HG03457 (cell line): ENCODE data around the gene APOB.

Source experiments
- ATAC-seq: cut with Tn5 transposase; IDR thresholded peaks from one replicate; pipeline ENCODE4 v1.9.1; 2021; ENCODE audit warnings: moderate number of reproducible peaks; ENCODE audit not compliant: unreplicated experiment

APOB gene

GRCh38 chr2:21047141-21048009 lies 3.5 kb upstream of the APOB start:
- ATAC-seq = no peak

GRCh38 chr2:21046506-21046905 lies 2.6 kb upstream of the APOB start:
- no peak for ATAC-seq

DNA sequence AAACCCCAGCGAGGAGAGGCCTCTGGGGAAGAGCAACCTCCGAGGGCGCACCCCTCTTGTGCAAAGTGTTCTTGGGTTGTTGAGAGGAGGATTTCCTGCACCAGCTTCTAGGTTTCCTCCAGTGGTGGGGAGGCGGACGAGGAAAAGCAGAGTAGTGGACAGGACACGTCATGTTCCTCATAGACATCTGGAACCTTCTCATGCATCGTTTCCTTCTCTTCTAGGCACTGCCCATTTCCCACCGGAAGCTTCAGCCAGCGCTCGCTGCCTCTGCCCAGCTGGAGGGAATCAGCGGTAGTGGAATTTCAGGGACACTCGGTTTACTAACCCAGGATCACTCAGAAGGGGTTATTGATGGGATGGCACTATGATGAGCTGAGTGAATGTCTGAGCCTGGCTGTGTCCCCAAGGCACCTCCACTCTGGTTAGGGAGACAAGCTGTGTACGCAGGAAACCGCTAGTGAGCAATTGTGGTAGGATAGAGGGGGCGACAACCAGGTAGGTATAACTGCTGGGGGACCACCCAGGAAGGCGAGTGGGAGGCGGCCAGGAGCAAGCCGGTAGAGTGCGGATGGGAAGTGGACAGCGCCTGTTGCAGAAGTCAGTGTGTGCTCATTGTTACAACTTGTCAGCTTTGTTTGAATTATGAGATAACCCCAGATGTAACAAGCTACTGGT lies 960 bp upstream of the APOB start:
- no peak for ATAC-seq

- no peak for ATAC-seq
Observed at GRCh38 chr2:21042958-21043743, 722 bp downstream of the APOB start.

GRCh38 chr2:21042708-21042957 lies 1.2 kb downstream of the APOB start:
- ATAC-seq = no peak

DNA sequence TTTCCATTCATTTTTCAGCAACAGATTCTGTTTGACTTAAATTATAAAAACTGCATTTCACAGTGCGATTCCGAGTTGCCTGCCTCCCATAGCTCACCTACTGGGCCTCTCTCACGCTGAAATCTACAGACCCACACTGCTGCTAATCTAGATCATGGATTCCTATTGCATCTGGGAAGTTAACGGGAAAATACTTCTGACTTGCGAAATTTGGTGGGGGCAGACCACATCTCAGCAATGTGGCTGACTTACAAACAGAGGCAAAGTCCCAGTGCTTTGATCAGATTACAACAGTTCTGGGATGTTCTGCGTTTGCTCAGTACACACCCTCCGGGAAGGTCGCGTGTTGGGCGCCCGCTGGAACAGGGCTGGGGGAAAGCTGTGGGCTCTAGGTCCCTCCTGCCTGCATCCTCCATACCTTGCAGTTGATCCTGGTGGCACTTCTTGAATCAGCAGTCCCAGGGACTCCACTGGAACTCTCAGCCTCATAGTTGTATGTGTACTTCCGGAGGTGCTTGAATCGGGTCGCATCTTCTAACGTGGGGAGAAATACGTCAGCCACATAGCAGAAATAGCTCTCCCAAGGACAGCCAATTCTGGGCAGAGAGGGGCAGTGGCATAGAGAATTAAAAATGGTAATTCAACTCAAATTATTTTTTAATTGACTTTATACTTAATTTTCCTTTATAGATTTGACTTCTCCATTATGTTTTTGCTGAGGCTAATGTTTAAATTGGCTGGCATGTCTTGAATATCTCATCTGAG lies 1.7 kb downstream of the APOB start:
- no peak for ATAC-seq

- ATAC-seq = no peak
Observed at GRCh38 chr2:21041462-21041861, 2.4 kb downstream of the APOB start.

- ATAC-seq = no peak
Observed at GRCh38 chr2:21040468-21041377, 3.1 kb downstream of the APOB start.

DNA sequence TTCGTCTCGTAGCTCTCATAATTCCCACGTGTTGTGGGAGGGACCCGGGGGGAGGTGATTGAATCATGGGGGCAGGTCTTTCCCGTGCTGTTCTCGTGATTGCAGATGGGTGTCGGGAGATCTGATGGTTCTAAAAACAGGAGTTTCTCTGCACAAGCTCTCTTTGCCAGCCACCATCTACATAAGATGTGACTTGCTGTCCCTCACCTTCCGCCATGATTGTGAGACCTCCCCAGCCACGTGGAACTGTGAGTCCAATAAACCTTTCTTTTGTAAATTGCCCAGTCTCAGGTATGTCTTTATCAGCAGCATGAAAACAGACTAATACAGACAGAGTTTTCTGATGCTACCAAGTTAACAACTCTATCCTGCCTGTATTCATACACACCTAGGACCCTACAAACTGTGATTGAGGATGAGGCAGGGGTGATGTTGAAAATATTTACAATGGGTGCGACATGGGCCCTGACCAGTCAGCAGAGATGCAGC lies 3.9 kb downstream of the APOB start:
- ATAC-seq = no peak

GRCh38 chr2:21039080-21039556 lies 4.8 kb downstream of the APOB start:
- ATAC-seq = no peak

DNA sequence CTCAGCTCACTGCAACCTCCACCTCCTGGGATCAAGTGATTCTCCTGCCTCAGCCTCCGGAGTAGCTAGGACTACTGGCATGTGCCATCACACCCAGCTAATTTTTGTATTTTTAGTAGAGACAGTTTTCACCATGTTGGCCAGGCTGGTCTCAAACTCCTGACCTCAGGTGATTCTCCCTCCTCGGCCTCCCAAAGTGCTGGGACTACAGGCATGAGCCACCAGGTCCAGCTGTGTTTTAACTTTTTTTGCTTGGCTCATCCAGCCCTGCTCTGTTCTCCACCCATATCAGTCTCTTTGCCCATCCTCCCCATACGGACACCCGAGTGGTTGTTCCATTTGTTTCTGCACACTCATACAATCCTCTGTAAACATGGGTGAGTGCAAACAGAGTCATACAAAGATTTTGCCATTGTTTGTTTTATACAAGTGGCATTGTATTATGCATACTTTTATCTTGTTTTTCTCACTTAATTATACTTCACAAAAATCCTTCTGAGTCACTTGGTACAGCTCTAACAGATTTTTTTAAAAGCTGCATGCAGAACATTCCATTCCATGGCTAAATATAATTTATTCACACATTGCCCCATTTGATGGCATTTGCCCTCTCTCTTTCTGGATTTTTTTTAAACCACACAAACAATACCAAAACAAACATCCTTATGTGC lies 5.3 kb downstream of the APOB start:
- no peak for ATAC-seq

- no peak for ATAC-seq
Observed at GRCh38 chr2:21037671-21038108, 6.2 kb downstream of the APOB start.

GRCh38 chr2:21036708-21037670 lies 6.9 kb downstream of the APOB start:
- no peak for ATAC-seq

DNA sequence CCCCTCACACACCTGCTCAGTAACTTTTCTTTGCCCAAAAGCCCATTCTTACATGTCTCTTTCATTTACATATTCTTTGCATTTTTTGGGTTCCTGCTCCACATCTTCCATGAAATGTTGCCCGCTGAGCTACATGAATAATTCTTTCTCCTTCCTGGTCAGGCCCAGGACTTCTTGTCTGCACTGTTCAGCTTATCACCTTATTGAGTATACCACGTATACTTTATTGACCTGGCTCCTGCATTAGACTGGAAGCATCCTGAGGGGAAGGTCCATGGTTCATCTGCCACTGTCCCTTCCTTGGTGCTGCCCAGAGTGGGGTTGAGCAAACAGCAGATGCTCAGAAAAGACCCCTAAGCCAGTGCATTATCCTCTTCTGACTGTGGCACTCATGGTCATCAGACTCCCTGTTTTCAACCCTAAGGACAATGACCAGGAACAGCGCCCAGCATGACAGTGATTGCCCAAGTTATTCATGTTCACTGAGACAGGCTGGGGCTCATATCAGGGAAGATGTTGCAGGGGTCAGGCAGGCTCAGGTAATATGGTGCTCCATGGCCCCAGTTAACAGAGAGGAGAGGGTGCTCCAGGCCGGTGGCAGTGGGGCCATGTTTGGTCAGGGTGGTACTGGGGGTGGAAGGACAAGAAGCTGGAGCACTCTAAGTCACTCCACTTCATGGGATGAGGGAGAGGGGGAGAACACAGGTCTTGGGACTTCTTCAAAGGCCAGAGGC lies 7.7 kb downstream of the APOB start:
- no peak for ATAC-seq

DNA sequence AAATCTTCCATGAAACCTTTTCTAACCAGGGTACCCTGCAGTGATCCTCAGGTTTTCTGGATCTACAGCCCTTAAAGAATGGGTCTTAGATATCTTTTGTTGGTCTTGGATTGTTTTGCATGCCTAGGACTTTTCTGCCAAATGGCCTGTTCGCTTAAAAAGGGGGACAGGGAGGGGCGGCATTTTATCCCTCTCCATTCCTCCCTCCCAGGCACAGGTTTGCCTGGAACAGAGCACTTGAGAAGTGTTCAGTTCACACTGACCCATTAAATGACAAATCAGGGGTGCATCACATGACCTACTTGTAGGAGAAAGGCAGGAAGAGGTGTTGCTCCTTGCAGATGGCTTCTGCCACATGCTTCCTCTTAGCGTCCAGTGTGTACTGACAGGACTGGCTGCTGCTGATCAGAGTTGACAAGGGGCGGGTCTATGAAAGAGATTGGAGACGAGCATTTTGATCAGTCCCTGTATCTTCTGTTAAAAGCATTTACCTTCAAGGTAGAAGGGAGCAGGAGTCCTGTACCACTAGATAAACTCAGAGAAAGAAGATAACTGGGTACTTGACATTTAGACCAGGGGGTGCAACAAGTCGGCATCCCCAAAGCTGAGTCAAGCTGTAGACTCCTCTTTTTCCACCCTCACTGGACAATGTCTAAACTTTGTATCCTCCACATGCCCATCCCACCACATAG lies 8.4 kb downstream of the APOB start:
- no peak for ATAC-seq

GRCh38 chr2:21034972-21035279 lies 8.9 kb downstream of the APOB start:
- no peak for ATAC-seq
